GM19468 (cell line): ENCODE results near the gene RTL10.
A peak's percentile ranks its signal among the peaks of the same experiment; 100 is the strongest.
"Not testable (repeated sequence)": the region's sequence is repeated elsewhere in the genome, so short reads cannot be mapped to it uniquely, and the experiment has no call there.

Source experiments
- ATAC-seq: cut with Tn5 transposase; IDR thresholded peaks from one replicate; pipeline ENCODE4 v1.9.1; 2021; ENCODE audit warnings: mild to moderate bottlenecking, moderate library complexity, moderate number of reproducible peaks; ENCODE audit not compliant: unreplicated experiment; ENCODE audit errors: extremely low read depth

RTL10 gene

GRCh38 chr22:19848298-19849224 is 6.1 kb downstream of the RTL10 start:
- ATAC-seq = no peak

- ATAC-seq = no peak
These were observed 7.4 kb downstream of the RTL10 start for GRCh38 chr22:19847345-19847632.

- ATAC-seq = no peak
These were observed 7.9 kb downstream of the RTL10 start for GRCh38 chr22:19846620-19847344.

DNA sequence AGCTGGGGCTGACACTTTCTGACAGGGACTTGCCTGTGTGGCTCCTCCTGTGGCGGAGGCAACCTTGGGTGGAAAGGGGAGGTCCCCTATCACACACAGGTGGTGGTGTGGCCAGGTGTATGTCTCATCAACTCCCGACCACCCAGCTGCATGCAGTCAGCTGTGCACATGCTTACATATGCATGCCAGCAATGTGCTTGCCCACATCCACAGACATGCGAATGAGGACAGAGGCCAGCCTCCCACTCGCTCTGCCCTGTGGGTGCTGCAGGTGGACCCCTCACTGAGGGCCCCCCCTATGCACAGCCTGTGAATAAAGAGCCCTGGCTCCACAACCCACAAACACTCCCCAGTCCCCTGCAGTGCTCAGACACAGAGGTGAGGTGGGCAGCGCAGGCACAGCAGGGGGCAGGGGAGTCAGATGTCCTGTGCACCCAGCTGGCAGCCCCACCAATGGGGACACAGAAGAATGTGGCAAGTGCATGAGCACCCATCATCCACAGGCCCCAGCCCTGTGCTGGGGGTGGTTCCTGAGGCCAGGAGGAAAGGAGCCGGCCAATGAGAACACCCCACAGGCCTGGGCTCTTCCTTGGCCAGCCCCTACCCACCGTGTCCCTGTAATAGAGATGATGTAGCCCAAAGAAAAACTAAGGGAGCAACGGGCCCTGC is 9.5 kb downstream of the RTL10 start:
- no peak for ATAC-seq

DNA sequence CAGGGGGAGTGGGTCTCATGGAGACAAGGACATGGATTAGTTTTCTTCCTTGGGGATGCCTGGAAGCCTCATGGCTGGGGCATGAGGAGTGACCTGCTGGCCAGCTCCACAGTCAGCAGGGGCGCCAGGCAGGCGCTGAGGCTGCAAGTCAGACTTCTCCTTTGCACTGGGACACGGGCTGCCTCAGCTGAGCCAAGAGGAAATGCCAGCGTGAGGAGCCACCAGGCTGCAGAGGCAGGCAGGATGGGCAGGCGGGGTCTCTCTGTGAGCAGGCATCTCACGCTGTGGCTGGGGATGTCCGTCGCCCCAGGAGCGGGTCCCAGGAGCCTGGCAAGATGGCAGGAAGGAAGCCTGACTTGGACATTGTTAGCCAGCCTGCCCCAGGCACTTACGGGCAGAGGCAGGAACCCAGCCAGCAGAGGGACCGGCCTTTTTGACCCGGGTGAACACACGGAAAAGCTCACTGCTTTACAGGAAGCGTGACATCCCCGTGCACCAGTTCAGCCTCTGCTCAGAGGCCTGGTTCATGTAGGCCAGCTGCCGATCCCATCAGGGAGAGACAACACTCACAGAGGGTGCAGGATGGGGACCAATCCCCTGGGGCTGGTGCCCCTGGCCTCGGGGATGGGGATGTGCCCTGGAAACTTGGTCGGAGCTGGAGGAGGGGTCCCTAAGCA is 10.2 kb downstream of the RTL10 start:
- no peak for ATAC-seq

DNA sequence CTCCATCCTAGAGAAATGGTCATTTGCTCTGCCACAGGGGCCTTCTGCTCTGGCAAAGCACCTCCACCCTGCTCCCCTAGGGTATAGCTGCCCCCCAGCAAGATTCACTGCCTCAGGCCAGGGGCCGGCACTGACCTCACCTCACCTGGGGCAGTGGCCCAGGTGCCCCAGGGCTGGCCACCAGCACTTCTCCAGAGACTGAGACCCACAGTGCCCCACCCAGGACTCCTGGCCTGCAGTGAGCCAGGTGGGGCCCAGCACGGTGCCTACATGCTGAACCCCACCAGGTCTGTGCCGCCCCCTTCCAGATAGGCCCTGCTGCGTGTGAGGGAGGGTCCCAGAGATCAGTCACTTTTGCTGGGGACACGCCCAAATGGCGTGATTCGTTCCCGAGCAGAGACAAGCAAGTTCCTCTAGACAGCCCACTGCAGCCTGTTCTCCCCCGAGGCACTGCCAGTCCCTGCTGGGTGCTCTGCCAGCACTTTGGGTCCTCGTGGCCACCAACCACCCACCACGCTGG is 10.8 kb downstream of the RTL10 start:
- ATAC-seq = no peak

DNA sequence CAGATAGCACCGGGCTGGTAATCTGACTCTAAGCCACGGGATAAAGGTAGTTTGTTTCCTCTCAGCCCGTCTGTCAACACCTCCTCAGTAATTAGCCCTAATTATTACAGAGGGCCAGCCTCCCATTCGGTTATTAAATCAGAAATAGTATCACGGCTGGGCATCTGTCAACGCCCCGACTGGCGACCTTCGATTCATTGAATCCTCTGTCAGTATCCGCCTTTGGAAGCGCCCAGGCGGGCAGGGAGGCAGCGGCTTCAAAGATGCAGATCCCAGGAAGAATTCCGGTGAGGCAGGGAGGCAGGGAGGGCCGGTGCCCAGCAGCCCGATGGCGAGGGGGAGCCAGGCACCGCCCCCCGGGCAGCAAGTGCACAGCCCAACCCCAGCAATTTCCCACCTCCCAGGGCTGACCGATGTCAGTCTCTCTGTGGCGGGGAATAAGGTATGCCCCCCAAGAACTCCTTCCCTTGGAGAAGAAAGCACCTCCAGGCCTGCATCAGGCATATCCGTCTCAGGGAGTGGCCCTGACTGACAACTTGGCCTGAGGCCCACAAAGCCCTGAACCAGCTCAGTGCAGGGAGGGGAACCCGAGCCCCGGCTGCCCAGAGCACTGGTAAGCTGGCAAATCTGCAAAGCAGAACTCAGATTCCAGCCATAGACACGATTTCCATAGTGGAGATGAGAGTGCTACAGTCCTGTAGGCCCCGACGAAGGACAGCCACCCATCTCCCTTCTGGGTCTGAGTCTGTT is 11.4 kb downstream of the RTL10 start:
- ATAC-seq = no peak

DNA sequence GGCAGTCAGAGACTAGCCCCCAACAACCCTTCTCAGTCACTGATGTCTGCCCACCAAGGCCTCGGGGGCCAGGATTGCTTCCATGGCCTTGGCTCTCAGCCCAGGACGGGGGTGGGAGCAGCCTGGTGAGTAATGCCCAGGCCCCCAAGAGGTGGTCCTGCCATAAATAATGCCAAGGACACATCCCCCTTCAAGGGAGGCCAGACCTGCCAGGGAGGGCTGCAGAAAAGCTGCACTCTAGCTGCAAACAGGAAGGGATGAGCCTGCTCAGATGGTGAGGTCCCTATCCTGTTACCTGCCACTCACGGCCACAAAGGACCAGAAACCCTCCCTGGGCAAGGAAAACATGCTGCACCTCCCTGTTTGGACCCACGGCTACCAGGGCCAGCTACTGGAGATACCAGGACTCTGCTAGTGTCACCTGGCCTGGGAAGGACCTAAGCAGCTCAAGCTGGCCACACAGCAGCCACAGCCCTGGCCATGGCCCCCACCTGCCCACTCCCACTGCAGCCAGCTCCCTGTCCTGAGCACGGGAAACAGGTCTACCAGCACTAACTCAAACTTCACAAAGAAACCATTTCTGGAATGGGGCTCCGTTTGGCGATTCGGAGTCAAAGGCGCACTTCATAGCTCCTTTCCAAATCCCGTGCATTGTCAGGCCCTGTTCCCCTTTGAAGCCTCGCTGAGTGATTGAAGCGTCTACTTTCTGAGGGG is 12.1 kb downstream of the RTL10 start:
- no peak for ATAC-seq

DNA sequence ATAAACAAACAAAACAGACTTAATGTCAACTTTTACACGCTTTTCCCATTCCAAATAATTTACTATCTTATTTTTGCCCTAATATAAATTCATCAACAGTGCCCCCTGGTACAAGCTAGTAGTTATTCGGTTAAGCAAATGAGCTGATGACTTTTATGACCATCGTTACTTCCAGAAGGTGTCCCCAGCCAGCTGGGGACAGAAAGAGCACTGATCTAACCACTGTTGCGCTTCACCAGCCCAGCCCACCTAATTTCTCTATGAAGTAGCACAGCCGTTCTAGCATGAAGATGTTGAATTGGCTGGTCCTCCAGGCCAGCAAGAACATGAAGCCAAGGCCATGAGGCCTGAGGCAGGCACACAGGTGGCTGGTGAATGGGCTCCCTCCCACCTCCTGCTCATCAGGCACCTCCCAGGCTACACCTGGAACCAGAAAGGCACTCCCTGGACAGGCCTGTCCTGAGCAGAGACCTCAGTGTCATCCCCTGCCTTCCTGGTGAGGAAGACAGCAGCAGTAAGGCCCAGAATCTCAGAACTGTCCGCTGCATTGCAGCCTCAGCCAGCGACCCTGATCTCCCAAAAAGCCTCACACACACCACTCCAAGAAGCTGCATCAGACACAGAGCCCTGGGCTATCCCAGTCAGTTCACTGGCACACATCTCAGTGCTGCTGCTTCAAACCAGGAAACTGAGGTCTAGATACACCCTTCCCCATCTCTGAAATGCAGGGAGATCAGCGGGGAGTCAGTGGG is 12.9 kb downstream of the RTL10 start:
- no peak for ATAC-seq

DNA sequence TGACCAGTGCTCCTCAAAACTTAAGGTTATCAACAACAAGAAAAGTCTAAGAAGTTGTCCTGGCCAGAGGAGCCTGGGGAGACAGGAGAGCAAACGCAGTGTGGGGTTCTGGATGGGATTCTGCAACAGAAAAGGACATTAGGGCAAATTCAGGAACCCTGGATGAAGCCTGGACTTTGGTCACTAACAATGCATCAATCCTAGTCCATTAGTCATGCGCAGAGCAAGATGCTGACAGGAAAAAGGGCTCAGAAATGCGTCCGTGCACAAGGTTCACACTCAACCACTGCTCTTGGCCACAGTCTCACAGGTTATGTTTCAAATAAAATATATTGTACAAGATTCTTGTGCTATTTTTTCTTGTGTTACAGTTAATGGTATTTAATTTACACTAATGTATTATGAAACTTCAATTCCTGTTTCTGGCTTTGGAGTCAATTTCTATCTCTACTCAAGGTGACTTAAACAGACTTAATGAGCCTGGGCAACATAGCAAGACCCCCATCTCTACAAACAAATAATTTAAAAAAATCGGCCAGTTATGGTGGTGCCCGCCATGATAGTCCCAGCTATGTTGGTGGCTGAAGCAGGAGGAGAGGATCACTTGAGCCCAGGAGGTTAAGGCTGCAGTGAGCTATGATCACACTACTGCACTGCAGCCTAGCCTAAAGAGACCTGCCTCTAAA is 13.6 kb downstream of the RTL10 start:
- no peak for ATAC-seq

DNA sequence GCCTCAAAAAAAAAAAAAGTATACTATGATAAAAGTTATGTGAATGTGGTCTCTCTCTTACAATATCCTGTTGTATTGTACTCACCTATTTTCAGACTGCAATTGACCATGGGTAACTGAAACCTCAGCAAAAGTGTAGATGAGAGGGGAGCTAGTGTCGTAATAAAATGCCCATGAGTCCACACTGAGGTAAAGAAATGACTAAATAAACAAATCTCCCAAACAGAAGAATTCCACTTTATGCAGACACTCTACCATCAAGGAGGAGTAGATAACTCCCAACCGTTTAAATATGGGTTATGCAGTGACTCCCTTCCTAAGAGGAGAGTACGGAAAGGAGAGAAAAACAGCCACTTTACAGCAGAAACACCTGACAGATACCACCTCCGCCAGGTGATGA is 14.6 kb downstream of the RTL10 start:
- ATAC-seq = no peak

- no peak for ATAC-seq
These were observed 16.8 kb downstream of the RTL10 start for GRCh38 chr22:19837915-19838314.

GRCh38 chr22:19836512-19836911 is 18.2 kb downstream of the RTL10 start:
- ATAC-seq = no peak

GRCh38 chr22:19834599-19834998 is 20.1 kb downstream of the RTL10 start:
- no peak for ATAC-seq

GRCh38 chr22:19833327-19833726 is 21.3 kb downstream of the RTL10 start:
- not testable (repeated sequence) for ATAC-seq

GRCh38 chr22:19832476-19833108 is 22.1 kb downstream of the RTL10 start:
- ATAC-seq = peak; percentile 32

DNA sequence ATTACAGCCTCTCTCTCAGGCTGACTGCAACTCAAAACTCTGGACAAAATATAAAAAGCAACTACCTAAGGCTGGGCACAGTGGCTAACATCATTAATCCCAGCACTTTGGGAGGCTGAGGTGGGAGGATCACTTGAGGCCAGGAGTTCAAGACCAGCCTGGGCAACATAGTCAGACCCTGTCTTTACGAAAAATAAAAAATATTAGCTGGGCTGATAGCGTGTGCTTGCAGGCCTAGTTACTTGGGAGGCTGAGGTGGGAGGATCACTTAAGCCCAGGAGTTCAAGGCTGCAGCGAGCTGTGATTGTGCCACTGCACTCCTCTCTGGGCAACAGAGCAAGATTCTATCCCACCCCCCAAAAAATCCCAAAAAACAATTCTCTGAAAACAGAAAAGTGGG is 22.7 kb downstream of the RTL10 start:
- not testable (repeated sequence) for ATAC-seq
